ENCODE results near the gene NDST4. TPM values are rescaled to one million over a fixed set of nuclear protein-coding genes. Genes with fewer than 3 reads are reported as not detected.

The NDST4 gene
- total RNA-seq, 2 donors from 2014 or later = not detected

- DNase-seq (no peak), ATAC-seq (no peak)
- intact Hi-C loops (cut with DNase I) = no loop called here
These were observed 297.7 kb downstream of the NDST4 start for GRCh38 chr4:114815760-114816159.

DNA sequence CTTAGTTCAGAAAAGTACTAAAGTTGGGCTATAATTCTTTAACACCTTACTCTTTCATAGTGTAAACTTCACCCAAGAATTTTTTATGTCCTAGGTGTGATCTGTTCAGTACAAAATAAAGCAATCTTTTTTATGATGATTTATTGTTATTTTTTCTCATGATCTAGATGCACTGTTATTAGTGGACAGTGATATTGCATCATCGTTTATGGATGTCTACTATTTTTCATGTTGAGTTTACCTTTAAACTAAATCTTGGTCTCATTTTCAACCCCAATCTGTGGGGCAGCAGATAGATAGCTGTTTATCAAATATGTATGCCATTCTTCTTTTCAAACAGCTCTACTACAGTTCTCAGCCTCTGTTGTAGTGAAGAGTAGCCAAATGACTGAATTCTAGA, 299.5 kb downstream of the NDST4 start:
- intact Hi-C loops (cut with DNase I) = no loop called here
- ATAC-seq (no peak), DNase-seq (no peak)

DNA sequence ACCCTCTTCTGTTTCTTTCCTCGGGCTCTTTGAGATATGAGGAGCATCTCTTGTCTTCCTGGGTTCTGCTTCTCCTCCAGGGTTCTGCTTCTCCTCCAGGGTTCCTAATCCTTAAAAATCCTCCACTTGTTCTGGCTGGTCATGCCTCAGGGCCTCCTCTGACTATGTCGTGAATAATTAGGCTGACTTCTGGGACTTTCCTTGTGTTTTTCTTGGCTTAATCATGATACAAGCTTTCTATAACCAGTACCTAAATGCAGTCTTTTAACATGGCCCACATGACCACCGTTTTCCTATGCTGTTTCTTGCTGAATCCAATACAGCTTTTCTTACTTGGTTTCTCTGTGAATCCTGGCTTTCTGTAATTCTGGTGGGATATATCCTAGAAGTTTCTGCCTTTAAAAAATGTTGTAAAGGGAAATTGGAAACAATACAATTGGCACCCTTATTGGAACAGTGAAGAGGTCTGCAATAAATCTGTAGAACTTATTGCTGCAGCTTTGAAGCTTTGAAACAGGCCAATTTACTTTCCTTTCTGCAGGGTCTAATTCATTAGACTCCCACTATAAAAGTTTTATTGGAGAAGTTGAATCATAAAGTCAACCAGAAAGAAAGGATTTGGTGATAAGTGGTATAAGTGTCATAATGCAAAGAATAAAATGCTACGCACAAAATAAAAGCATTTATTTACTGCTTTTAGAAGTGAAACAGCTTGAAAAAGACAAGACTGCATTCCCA, 301.7 kb downstream of the NDST4 start:
- intact Hi-C loops (cut with DNase I) = no loop called here
- DNase-seq (no peak), ATAC-seq (no peak)

DNA sequence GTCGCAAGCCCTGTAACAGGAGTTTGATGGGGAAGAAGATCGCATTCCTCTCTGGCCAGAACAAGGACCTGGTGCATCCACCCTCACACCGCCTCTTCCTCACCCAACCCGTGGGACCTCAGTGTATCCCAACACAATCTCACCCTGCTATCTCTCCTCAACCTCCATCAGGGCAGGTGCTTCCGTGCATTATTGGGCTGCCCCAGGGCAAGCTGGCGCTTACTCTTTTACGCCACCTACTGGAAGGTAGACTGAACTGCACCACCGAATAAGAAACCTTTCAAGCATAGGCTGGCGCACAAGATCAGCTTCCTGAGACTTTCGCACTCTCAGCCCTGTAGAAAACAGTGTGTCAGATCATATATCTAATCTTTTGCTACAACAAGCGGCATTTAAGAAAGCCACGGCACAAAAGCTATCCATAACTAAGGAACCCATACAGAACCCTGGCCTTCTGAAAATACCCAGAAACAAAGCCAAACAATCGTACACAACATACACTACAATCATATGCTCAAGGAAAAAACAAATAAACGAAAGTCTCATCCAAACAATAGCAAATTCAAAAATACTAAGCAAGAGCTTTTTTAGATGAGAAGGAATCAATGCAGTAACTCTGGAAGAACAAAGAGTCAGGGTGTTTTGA, 305.5 kb downstream of the NDST4 start:
- DNase-seq = no peak
- intact Hi-C loops (cut with DNase I) = no loop called here
- no peak for ATAC-seq

DNA sequence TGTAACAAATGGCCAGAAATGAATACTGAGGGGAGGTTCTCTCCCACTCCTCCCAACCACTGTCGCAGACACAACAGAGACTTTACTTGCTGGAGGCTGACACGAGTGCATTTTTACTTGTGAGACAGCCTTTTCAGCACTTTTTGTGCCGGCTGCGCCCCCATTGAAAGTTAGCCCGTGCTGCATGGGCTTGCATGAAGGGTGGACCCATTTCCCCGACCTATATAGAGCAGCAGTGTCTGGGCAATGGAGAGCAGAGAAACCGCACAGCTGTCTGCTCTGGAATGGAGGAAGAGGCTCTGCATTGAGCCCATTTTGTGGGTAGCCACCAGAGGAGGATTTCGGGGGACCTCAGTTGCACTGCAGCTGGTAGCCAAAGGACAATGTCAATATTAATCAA, 306.1 kb downstream of the NDST4 start:
- intact Hi-C loops (cut with DNase I) = no loop called here
- ATAC-seq = no peak
- no peak for DNase-seq

DNA sequence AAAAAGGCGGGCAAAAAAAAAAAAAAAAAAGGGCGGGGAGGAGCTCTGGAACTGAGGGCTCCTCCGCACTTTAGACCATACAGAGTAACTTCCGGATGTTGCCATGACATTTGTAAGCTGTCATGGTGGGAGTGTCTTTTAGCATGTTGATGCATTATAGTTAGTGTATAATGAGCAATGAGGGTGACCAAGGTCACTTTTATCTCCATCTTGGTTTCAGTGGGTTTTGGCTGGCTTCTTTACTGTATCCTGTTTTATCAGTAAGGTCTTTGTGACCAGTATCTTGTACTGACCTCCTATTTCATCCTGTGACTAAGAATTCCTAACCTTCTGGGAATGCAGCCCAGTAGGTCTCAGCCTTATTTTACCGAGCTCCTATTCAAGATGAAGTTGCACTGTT, 321.4 kb downstream of the NDST4 start:
- ATAC-seq (no peak), DNase-seq (no peak)
- intact Hi-C loops (cut with DNase I) = no loop called here

DNA sequence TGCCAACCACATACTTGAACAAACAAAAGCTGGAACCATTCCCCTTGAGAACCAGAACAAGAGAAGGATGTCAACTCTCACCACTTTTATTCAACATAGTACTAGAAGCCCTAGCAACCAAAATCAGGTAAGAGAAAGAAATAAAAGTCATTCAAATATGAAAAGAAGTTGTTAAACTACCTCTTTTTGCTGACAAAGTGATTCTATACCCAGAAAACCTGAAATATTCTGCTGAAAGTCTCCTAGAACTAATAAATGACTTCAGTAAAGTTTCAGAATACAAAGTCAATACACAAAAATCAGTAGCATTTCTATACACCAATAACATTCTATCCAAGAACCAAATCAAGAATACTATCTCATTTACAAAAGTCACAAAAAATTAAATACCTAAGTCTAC, 327.9 kb downstream of the NDST4 start:
- ATAC-seq (no peak), DNase-seq (no peak)
- intact Hi-C loops (cut with DNase I) = no loop called here

DNA sequence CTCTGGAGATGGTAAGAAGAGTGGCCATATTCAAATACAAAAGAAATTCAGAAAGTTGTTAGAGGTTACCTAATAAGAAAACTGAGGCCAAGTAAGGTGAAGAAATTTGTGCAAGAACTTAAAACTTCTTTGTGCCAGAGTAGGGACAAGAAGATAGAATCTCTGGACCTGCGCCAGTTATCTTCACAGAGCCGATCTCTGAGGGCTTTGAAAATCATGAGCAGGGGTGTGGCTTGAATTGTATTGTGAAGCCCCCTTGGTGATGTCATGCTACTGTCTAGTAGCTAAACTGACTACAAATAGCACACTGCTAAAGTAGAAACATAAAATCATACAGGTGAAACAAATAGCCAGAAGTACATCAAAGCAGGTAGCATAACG, 330.2 kb downstream of the NDST4 start:
- no peak for DNase-seq
- intact Hi-C loops (cut with DNase I) = no loop called here
- no peak for ATAC-seq

DNA sequence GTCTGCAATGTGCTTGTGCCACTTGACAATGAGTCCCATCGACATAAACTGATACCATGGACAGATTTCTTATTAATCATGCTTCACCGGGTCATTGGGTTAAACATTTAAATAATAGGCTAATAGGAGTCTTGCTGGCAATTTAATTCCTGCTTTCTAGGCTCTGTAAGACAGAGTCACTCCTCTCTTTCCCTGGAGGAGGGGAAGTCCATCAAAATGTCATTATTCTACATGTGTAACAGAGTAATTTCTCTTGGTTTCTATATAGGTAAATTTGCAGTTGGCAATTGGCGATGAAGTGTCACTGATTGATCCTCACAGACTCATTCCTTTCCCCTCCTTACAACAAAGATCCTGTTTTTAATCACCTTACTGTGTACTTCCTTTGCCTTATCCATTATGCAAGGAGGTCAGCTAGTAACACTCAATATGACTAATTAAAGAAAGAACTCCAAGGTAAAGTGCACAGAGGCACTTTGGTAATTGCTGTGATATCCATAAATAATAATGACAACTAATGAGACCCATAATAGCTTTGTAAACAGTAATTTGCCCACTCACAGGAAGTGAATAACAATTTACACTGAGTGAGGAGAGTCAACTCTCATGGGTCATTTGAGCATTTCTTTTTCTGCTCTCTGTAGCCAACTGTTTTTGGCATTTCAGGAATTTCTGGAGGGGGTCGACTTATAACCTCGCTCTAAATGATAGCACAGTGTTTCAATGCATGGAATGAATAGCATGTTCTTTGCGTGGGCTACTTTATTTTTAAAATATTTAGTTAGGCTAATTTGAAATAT, 330.8 kb downstream of the NDST4 start:
- ATAC-seq (no peak), DNase-seq (no peak)
- intact Hi-C loops (cut with DNase I) = no loop called here

DNA sequence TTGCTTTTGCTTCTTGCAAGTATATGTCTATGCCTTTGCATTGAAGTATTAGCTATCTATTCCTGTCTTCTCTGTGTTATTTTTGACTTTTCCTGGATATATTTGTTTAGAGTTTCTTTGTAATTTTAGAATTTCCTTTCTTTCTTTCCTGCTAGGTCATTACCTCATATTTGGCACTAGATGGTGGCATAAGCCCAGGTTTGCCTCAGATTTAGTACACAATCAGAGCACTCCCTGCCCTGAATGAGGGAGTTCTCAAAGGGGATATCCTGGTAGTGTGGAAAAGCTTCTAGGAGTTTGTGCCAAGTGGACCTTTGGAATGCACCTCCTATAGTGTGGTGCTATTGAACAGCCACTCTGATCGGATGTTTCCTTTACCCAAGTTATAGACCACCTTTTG, 333.2 kb downstream of the NDST4 start:
- ATAC-seq (no peak), DNase-seq (no peak)
- intact Hi-C loops (cut with DNase I) = no loop called here
